Trophoblast cell (in vitro differentiated cells and primary cell): Measurements from ENCODE around the gene TSPYL2.

ENCODE experiments used
- DNase-seq, 2 donors: peaks; one replicate each; pipeline ENCODE4 v3.0.0-alpha.2; 2016
- H2AFZ ChIP-seq: 2 replicates; pipeline ENCODE4 v1.6.1; 2013; ENCODE audit warnings: low read length, moderate library complexity, mild to moderate bottlenecking; ENCODE audit not compliant: insufficient read depth, poor library complexity
- H2AK5ac ChIP-seq: 2 replicates; pipeline ENCODE4 v1.6.1; 2013; ENCODE audit warnings: mild to moderate bottlenecking, low read length
- H2BK120ac ChIP-seq: 2 replicates; pipeline ENCODE4 v1.6.1; 2013; ENCODE audit warnings: low read length, mild to moderate bottlenecking, moderate library complexity; ENCODE audit not compliant: insufficient read depth, poor library complexity
- H2BK12ac ChIP-seq: 2 replicates; pipeline ENCODE4 v1.6.1; 2013; ENCODE audit warnings: mild to moderate bottlenecking, low read length, moderate library complexity
- H2BK5ac ChIP-seq: 2 replicates; pipeline ENCODE4 v1.6.1; 2013; ENCODE audit warnings: low read length, low read depth, moderate library complexity, mild to moderate bottlenecking; ENCODE audit not compliant: poor library complexity
- H3K14ac ChIP-seq: 2 replicates; pipeline ENCODE4 v1.6.1; 2013; ENCODE audit warnings: mild to moderate bottlenecking, low read length
- H3K18ac ChIP-seq: 2 replicates; pipeline ENCODE4 v1.6.1; 2013; ENCODE audit warnings: mild to moderate bottlenecking, low read length
- H3K23ac ChIP-seq: 2 replicates; pipeline ENCODE4 v1.6.1; 2013; ENCODE audit warnings: low read length
- H3K27ac ChIP-seq: 2 replicates; pipeline ENCODE4 v1.5.1; 2013; ENCODE audit warnings: low read depth, mild to moderate bottlenecking, inconsistent platforms, low read length, moderate library complexity
- H3K27me3 ChIP-seq: 2 replicates; pipeline ENCODE4 v1.6.1; 2013; ENCODE audit warnings: inconsistent platforms, mild to moderate bottlenecking, low read length, moderate library complexity; ENCODE audit not compliant: insufficient read depth
- H3K36me3 ChIP-seq, 2 experiments: 1 replicate in 1 of 2; 2 replicates in 1 of 2; pipeline ENCODE4 v1.6.1; 2013; ENCODE audit warnings: low read length in 2 of 2, mild to moderate bottlenecking in 2 of 2, moderate library complexity in 1 of 2; ENCODE audit not compliant: insufficient read depth in 2 of 2, control insufficient read depth in 1 of 2
- H3K4ac ChIP-seq: 2 replicates; pipeline ENCODE4 v1.6.1; 2013; ENCODE audit warnings: low read depth, mild to moderate bottlenecking, low read length, moderate library complexity
- H3K4me1 ChIP-seq, 2 experiments: 1 replicate in 1 of 2; 2 replicates in 1 of 2; pipeline ENCODE4 v1.6.1; 2013; ENCODE audit warnings: low read length in 2 of 2, mild to moderate bottlenecking in 2 of 2, moderate library complexity in 1 of 2; ENCODE audit not compliant: insufficient read depth in 2 of 2, control insufficient read depth in 1 of 2
- H3K4me2 ChIP-seq: 2 replicates; pipeline ENCODE4 v1.6.1; 2013; ENCODE audit warnings: inconsistent platforms, mild to moderate bottlenecking, low read length, moderate library complexity
- H3K4me3 ChIP-seq: 2 replicates; pipeline ENCODE4 v1.5.1; 2013; ENCODE audit warnings: mild to moderate bottlenecking, low read depth, low read length, inconsistent platforms
- H3K79me1 ChIP-seq: one replicate; pipeline ENCODE4 v1.6.1; 2013; ENCODE audit warnings: low read length
- H3K79me2 ChIP-seq: 2 replicates; pipeline ENCODE4 v1.6.1; 2013; ENCODE audit warnings: low read length, mild to moderate bottlenecking; ENCODE audit not compliant: control insufficient read depth, insufficient read depth, poor library complexity
- H3K9ac ChIP-seq: 2 replicates; pipeline ENCODE4 v1.6.1; 2013; ENCODE audit warnings: mild to moderate bottlenecking, low read length
- H3K9me3 ChIP-seq: 2 replicates; pipeline ENCODE4 v1.6.1; 2013; ENCODE audit warnings: low read depth, mild to moderate bottlenecking, control low read depth, inconsistent platforms, low read length; ENCODE audit not compliant: insufficient read depth
- H4K12ac ChIP-seq: 2 replicates; pipeline ENCODE4 v1.6.1; 2013; ENCODE audit warnings: low read depth, mild to moderate bottlenecking, low read length, moderate library complexity
- H4K8ac ChIP-seq: 2 replicates; pipeline ENCODE4 v1.6.1; 2013; ENCODE audit warnings: low read depth, mild to moderate bottlenecking, low read length, moderate library complexity
- H4K91ac ChIP-seq: one replicate; pipeline ENCODE4 v1.6.1; 2013; ENCODE audit warnings: low read depth, mild to moderate bottlenecking, low read length, moderate library complexity
- WGBS: extraction: QIAGEN DNeasy Blood & Tissue Kit; methylation state at CpG from one replicate; pipeline ENCODE4 v1.1.7; 2013; ENCODE audit warnings: missing lambda C conversion rate; ENCODE audit not compliant: insufficient read length, insufficient coverage; ENCODE audit errors: extremely low coverage; 5-methylcytosine and 5-hydroxymethylcytosine counted together

TSPYL2 gene

GRCh38 chrX:53116101-53116500, 33.9 kb downstream of the TSPYL2 start:
- no peak overlapping the region for H2AK5ac ChIP-seq
- H3K4me1 ChIP-seq: peaks cover 0 to 5% of the 10 kb centered on the region in 2 experiments
- H3K9ac ChIP-seq: no peak overlapping the region
- no peaks in the 10 kb centered on the region for H3K27me3 ChIP-seq
- H3K9me3 ChIP-seq: no peaks in the 10 kb centered on the region
- no peak overlapping the region for H4K91ac ChIP-seq
- H3K36me3 ChIP-seq: no peaks in the 10 kb centered on the region
- no peak overlapping the region for H3K4me2 ChIP-seq
- H3K4ac ChIP-seq: no peak overlapping the region
- H3K23ac ChIP-seq: no peak overlapping the region
- no peak overlapping the region for H2BK120ac ChIP-seq
- no peak overlapping the region for H2AFZ ChIP-seq
- no peaks in the 10 kb centered on the region for H3K79me1 ChIP-seq
- no CpG with 5 or more reads among the region's 3 CpGs for WGBS
- no peak overlapping the region for H3K18ac ChIP-seq
- no peak overlapping the region for H2BK5ac ChIP-seq
- no peak overlapping the region for H3K4me3 ChIP-seq
- H3K79me2 ChIP-seq: no peaks in the 10 kb centered on the region
- DNase-seq: no peak
- H4K12ac ChIP-seq: no peak overlapping the region
- no peak overlapping the region for H4K8ac ChIP-seq
- no peak overlapping the region for H3K27ac ChIP-seq
- no peak overlapping the region for H2BK12ac ChIP-seq
- H3K14ac ChIP-seq: no peak overlapping the region

- no peak overlapping the region for H4K12ac ChIP-seq
- H2BK5ac ChIP-seq: no peak overlapping the region
- no peak overlapping the region for H3K27ac ChIP-seq
- WGBS: no CpG with 5 or more reads among the region's 1 CpG
- H3K9ac ChIP-seq: no peak overlapping the region
- H3K23ac ChIP-seq: no peak overlapping the region
- no peak overlapping the region for H3K18ac ChIP-seq
- no peak overlapping the region for H2AK5ac ChIP-seq
- H2BK120ac ChIP-seq: no peak overlapping the region
- H3K4me3 ChIP-seq: no peak overlapping the region
- H3K79me1 ChIP-seq: no peaks in the 10 kb centered on the region
- no peak overlapping the region for H2AFZ ChIP-seq
- H3K4me2 ChIP-seq: no peak overlapping the region
- H3K14ac ChIP-seq: no peak overlapping the region
- H3K9me3 ChIP-seq: no peaks in the 10 kb centered on the region
- no peaks in the 10 kb centered on the region for H3K27me3 ChIP-seq
- H2BK12ac ChIP-seq: no peak overlapping the region
- H3K36me3 ChIP-seq: no peaks in the 10 kb centered on the region
- H4K91ac ChIP-seq: no peak overlapping the region
- H3K4me1 ChIP-seq: no peaks in the 10 kb centered on the region
- no peak overlapping the region for H4K8ac ChIP-seq
- H3K4ac ChIP-seq: no peak overlapping the region
- no peaks in the 10 kb centered on the region for H3K79me2 ChIP-seq
- no peak for DNase-seq
Measured at GRCh38 chrX:53122013-53122412, 39.8 kb downstream of the TSPYL2 start.

- no peak overlapping the region for H3K4ac ChIP-seq
- no peak overlapping the region for H2BK120ac ChIP-seq
- H3K27ac ChIP-seq: no peak overlapping the region
- H3K9ac ChIP-seq: no peak overlapping the region
- H3K4me3 ChIP-seq: no peak overlapping the region
- no peaks in the 10 kb centered on the region for H3K9me3 ChIP-seq
- H3K36me3 ChIP-seq: no peaks in the 10 kb centered on the region
- no peak overlapping the region for H2BK5ac ChIP-seq
- H3K23ac ChIP-seq: no peak overlapping the region
- no peak overlapping the region for H2AK5ac ChIP-seq
- H3K79me2 ChIP-seq: no peaks in the 10 kb centered on the region
- no peak overlapping the region for H2AFZ ChIP-seq
- no peak overlapping the region for H3K18ac ChIP-seq
- no peak overlapping the region for H3K14ac ChIP-seq
- H4K12ac ChIP-seq: no peak overlapping the region
- DNase-seq: no peak
- no peaks in the 10 kb centered on the region for H3K27me3 ChIP-seq
- no peak overlapping the region for H4K91ac ChIP-seq
- no peak overlapping the region for H2BK12ac ChIP-seq
- no peaks in the 10 kb centered on the region for H3K4me1 ChIP-seq
- H3K79me1 ChIP-seq: no peaks in the 10 kb centered on the region
- no peak overlapping the region for H3K4me2 ChIP-seq
- no peak overlapping the region for H4K8ac ChIP-seq
Measured at GRCh38 chrX:53125506-53125905, 43.3 kb downstream of the TSPYL2 start.

- no CpG with 5 or more reads among the region's 2 CpGs for WGBS
- H2BK12ac ChIP-seq: no peak overlapping the region
- no peak overlapping the region for H2BK5ac ChIP-seq
- no peak overlapping the region for H3K4ac ChIP-seq
- H3K79me1 ChIP-seq: no peaks in the 10 kb centered on the region
- H3K9ac ChIP-seq: no peak overlapping the region
- no peaks in the 10 kb centered on the region for H3K4me1 ChIP-seq
- no peak overlapping the region for H2BK120ac ChIP-seq
- no peaks in the 10 kb centered on the region for H3K9me3 ChIP-seq
- H3K79me2 ChIP-seq: no peaks in the 10 kb centered on the region
- H2AK5ac ChIP-seq: no peak overlapping the region
- no peak overlapping the region for H3K23ac ChIP-seq
- no peak overlapping the region for H3K27ac ChIP-seq
- H4K8ac ChIP-seq: no peak overlapping the region
- no peak overlapping the region for H4K91ac ChIP-seq
- H4K12ac ChIP-seq: no peak overlapping the region
- no peaks in the 10 kb centered on the region for H3K27me3 ChIP-seq
- no peak for DNase-seq
- no peak overlapping the region for H3K4me2 ChIP-seq
- H3K14ac ChIP-seq: no peak overlapping the region
- no peak overlapping the region for H3K18ac ChIP-seq
- no peaks in the 10 kb centered on the region for H3K36me3 ChIP-seq
- no peak overlapping the region for H3K4me3 ChIP-seq
- H2AFZ ChIP-seq: no peak overlapping the region
Measured at GRCh38 chrX:53126377-53126776, 44.2 kb downstream of the TSPYL2 start.
